ENCODE results near the gene RBX1.

DNA sequence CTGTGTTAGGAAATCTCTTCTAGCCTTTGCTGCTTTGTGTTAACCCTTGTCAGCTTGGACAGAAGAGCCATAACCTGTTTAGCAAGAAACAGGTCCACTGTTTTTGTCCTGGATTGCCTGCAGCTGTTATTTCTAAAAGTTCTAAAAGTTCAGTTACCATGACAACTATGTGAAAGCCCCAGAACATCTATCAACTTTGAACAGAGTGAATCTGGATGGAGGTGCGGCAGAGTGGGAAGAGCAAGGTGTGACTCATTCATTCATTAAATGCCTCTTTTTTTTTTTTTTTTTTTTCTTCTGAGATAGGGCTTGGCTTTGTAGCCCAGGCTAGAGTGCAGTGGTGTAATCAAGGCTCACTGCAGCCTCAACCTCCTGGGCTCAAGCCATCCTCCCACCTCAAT lies 50.5 kb downstream of the RBX1 start:
- TF ChIP-seq, protein P1, sequence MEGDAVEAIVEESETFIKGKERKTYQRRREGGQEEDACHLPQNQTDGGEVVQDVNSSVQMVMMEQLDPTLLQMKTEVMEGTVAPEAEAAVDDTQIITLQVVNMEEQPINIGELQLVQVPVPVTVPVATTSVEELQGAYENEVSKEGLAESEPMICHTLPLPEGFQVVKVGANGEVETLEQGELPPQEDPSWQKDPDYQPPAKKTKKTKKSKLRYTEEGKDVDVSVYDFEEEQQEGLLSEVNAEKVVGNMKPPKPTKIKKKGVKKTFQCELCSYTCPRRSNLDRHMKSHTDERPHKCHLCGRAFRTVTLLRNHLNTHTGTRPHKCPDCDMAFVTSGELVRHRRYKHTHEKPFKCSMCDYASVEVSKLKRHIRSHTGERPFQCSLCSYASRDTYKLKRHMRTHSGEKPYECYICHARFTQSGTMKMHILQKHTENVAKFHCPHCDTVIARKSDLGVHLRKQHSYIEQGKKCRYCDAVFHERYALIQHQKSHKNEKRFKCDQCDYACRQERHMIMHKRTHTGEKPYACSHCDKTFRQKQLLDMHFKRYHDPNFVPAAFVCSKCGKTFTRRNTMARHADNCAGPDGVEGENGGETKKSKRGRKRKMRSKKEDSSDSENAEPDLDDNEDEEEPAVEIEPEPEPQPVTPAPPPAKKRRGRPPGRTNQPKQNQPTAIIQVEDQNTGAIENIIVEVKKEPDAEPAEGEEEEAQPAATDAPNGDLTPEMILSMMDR (conservative IDR thresholded peaks at IDR 0.05; ENCODE audit: low read depth in 2 of 2) = no peak
- TF ChIP-seq POLR2AphosphoS5 (IDR thresholded peaks at IDR 0.05; ENCODE audit: low read depth) (no peak), EZH2phosphoT487 (IDR thresholded peaks at IDR 0.05; ENCODE audit: unreplicated experiment) (no peak)
